ENCODE data around the gene ADCY6. TPM values are rescaled to one million over a fixed set of nuclear protein-coding genes. Genes with fewer than 3 reads are reported as not detected.

The ADCY6 gene
- total RNA-seq, 2 donors from 2014 or later: 84.7 to 121 TPM

GRCh38 chr12:48824112-48824511, 35.2 kb upstream of the ADCY6 start:
- TF ChIP-seq, protein P1, sequence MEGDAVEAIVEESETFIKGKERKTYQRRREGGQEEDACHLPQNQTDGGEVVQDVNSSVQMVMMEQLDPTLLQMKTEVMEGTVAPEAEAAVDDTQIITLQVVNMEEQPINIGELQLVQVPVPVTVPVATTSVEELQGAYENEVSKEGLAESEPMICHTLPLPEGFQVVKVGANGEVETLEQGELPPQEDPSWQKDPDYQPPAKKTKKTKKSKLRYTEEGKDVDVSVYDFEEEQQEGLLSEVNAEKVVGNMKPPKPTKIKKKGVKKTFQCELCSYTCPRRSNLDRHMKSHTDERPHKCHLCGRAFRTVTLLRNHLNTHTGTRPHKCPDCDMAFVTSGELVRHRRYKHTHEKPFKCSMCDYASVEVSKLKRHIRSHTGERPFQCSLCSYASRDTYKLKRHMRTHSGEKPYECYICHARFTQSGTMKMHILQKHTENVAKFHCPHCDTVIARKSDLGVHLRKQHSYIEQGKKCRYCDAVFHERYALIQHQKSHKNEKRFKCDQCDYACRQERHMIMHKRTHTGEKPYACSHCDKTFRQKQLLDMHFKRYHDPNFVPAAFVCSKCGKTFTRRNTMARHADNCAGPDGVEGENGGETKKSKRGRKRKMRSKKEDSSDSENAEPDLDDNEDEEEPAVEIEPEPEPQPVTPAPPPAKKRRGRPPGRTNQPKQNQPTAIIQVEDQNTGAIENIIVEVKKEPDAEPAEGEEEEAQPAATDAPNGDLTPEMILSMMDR (IDR thresholded peaks at IDR 0.05): no peak
- Histone ChIP-seq H3K9ac (ENCODE audit: low read depth in 2 of 2, low read length in 2 of 2) (no peak overlapping the region), H3K9me3 (no peaks in the 10 kb centered on the region), H3K27me3 (no peaks in the 10 kb centered on the region), H3K36me3 (no peaks in the 10 kb centered on the region), H3K4me3 (no peak overlapping the region), H3K27ac (no peak overlapping the region), H3K4me1 (no peaks in the 10 kb centered on the region)
- intact Hi-C loops (cut with DNase I): no loop called here
- DNase-seq: peak; percentile 45

DNA sequence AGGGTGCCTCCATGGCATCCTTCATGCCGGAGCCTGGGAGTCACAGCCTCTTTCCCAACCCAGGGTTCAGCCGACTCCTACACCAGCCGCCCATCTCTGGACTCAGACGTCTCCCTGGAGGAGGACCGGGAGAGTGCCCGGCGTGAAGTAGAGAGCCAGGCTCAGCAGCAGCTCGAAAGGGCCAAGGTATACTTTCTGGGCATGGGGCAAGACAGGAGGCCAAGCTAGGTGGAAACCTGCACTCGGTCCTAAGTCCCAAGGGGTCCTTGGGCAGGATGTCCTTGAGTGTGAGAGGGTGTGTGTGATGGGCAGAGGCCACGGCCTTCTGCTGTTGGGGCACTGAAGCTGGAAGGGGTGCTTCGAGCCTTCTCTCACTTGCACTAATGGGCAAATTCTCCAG, 34.4 kb upstream of the ADCY6 start:
- intact Hi-C loops (cut with DNase I): no loop called here
- DNase-seq: no peak
- no peaks in the 10 kb centered on the region for H3K9me3 ChIP-seq
- H3K9ac ChIP-seq (ENCODE audit: low read depth in 2 of 2, low read length in 2 of 2): no peak overlapping the region
- no peak overlapping the region for H3K4me3 ChIP-seq
- H3K4me1 ChIP-seq: no peaks in the 10 kb centered on the region
- TF ChIP-seq, protein P1 (IDR thresholded peaks at IDR 0.05): no peak
- H3K27me3 ChIP-seq: no peaks in the 10 kb centered on the region
- H3K27ac ChIP-seq: no peak overlapping the region
- no peaks in the 10 kb centered on the region for H3K36me3 ChIP-seq

GRCh38 chr12:48822711-48823110, 33.8 kb upstream of the ADCY6 start:
- no peaks in the 10 kb centered on the region for H3K9me3 ChIP-seq
- no peaks in the 10 kb centered on the region for H3K4me1 ChIP-seq
- intact Hi-C loops (cut with DNase I): no loop called here
- no peak overlapping the region for H3K27ac ChIP-seq
- no peak for DNase-seq
- H3K27me3 ChIP-seq: no peaks in the 10 kb centered on the region
- no peak overlapping the region for H3K4me3 ChIP-seq
- TF ChIP-seq, protein P1 (IDR thresholded peaks at IDR 0.05): no peak
- H3K36me3 ChIP-seq: no peaks in the 10 kb centered on the region
- H3K9ac ChIP-seq (ENCODE audit: low read depth in 2 of 2, low read length in 2 of 2): no peak overlapping the region

GRCh38 chr12:48822139-48822538, 33.2 kb upstream of the ADCY6 start:
- no peak for DNase-seq
- no peaks in the 10 kb centered on the region for H3K36me3 ChIP-seq
- no peaks in the 10 kb centered on the region for H3K27me3 ChIP-seq
- no peak overlapping the region for H3K9ac ChIP-seq (ENCODE audit: low read depth in 2 of 2, low read length in 2 of 2)
- intact Hi-C loops (cut with DNase I): no loop called here
- H3K4me3 ChIP-seq: no peak overlapping the region
- H3K27ac ChIP-seq: no peak overlapping the region
- TF ChIP-seq, protein P1 (IDR thresholded peaks at IDR 0.05): no peak
- no peaks in the 10 kb centered on the region for H3K9me3 ChIP-seq
- H3K4me1 ChIP-seq: no peaks in the 10 kb centered on the region

GRCh38 chr12:48819986-48820725, 31.3 kb upstream of the ADCY6 start:
- intact Hi-C loops (cut with DNase I): no loop called here
- no peaks in the 10 kb centered on the region for H3K9me3 ChIP-seq
- H3K27ac ChIP-seq: no peak overlapping the region
- H3K9ac ChIP-seq (ENCODE audit: low read depth in 2 of 2, low read length in 2 of 2): no peak overlapping the region
- H3K4me3 ChIP-seq: no peak overlapping the region
- TF ChIP-seq, protein P1 (IDR thresholded peaks at IDR 0.05): no peak
- no peaks in the 10 kb centered on the region for H3K36me3 ChIP-seq
- no peak for DNase-seq
- peaks cover 8% of the 10 kb centered on the region for H3K4me1 ChIP-seq
- no peaks in the 10 kb centered on the region for H3K27me3 ChIP-seq
